CD4-positive, alpha-beta T cell treated with Interferon gamma for 1 hour (primary cell): ENCODE measurements around the gene ARHGEF4.

Experiments used
- DNase-seq: peaks from one replicate; pipeline ENCODE4 v3.0.0-alpha.2; 2020

ARHGEF4 gene

GRCh38 chr2:130930740-130931659, 94.3 kb downstream of the ARHGEF4 start:
- no peak for DNase-seq

- DNase-seq = no peak
Observed at GRCh38 chr2:130933501-130933900, 96.8 kb downstream of the ARHGEF4 start.

- DNase-seq = no peak
Observed at GRCh38 chr2:130936451-130936850, 99.7 kb downstream of the ARHGEF4 start.

DNA sequence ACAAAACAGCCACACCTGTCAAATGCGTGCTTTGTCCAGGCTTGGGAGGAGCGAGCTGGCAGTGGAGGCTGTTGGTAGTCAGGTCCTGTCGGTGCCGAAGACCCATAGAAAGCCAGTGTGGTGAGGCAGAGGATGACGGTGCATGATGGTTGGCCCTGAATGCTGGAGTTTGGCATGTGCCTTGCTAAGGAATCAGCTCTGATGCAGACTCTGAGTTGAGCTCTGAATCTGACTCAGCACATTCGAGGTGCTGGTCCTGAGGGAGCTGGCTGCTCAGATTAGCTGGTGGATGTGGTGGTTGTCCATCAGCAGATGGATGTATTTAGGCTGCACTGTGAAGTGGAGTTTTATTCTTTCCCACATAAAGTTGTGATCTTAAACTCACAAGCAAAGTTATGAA, 111.3 kb downstream of the ARHGEF4 start:
- DNase-seq = no peak

- no peak for DNase-seq
Observed at GRCh38 chr2:130949954-130950353, 113.2 kb downstream of the ARHGEF4 start.

DNA sequence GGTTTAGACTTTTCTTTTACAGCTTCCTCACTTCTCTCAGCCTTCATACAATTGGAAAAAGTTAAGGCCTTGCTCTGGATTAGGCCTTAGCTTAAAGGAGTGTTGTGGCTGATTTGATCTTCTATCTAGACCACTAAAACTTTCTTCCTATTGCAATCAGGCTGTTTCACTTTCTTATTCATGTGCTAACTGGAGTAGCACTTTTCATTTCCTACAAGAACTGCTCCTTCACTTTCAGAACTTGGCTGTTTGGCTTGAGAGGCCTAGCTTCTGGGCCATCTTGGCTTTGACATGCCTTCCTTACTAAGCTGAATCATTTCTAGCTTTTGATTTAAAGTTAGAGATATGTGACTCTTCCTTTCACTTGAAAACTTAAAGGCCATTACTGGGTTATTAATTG, 114.3 kb downstream of the ARHGEF4 start:
- no peak for DNase-seq

GRCh38 chr2:130954873-130955272, 118.2 kb downstream of the ARHGEF4 start:
- DNase-seq = no peak

DNA sequence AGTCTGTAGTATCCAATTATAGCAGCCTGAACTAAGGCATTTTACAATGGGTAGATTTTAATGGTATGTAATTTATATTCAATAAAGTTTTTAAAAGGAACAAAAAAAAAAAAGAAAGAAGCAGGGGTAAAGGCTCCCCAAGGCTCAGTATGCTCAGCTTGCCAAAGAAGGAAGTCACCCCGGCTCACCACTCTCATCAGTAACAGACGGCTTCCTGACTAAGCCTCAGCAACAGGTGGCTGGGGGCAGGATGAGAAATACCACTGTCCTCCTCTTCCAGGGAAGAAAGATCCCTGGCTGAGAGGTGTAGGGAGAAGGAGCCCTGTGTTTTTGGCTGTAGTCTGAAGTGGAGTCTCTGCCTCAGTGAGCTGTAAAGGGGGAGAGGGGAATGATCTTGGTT, 121.2 kb downstream of the ARHGEF4 start:
- DNase-seq = no peak

GRCh38 chr2:130963196-130963848, 126.6 kb downstream of the ARHGEF4 start:
- DNase-seq = no peak

DNA sequence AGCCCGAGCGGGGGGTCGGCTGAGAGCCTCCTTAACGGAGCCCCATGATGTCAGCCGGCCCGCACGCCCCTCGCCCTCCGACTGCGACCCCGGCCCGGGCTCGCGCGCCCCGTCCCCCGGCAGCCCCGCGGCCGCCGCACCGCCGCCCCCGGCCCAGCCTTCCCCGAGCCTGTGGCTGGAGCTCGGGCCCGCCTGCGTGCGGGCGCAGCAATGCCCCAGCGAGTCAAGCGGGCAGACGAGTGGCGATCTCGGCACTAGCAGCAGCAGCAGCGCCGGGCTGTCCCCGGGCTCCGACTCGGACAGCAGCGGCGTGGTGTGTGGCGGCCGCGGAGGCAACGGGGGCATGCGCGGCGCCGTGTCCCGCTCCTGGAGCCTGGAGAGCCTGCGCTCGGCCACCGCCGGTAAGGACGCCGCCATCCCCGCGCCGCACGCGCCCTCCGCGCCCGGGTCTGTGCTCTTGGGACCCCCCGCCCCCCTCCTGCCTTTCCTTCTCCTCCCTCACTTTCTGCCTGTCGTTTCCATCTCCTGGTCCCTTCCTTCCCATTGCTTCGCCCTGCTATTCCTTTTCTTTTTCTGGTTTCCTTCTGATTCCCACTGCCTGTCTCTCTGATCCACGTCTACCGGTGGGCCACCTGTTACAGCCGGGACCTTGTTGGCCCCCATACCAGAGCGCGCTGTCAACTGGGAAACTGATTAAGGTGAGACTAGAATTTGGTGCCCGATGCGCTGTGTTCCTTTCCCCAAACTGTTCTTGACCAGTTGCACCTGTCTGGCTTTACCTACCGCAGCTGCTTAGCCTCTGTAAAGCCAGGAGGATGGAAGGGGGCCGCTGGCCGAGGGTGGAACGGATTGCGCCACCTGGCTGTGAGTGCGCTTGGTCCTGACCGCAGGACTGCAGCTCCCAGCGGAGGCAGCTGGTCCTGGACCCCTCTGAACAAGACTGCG, 127.4 kb downstream of the ARHGEF4 start:
- DNase-seq = no peak

- no peak for DNase-seq
Observed at GRCh38 chr2:130964931-130965330, 128.2 kb downstream of the ARHGEF4 start.

DNA sequence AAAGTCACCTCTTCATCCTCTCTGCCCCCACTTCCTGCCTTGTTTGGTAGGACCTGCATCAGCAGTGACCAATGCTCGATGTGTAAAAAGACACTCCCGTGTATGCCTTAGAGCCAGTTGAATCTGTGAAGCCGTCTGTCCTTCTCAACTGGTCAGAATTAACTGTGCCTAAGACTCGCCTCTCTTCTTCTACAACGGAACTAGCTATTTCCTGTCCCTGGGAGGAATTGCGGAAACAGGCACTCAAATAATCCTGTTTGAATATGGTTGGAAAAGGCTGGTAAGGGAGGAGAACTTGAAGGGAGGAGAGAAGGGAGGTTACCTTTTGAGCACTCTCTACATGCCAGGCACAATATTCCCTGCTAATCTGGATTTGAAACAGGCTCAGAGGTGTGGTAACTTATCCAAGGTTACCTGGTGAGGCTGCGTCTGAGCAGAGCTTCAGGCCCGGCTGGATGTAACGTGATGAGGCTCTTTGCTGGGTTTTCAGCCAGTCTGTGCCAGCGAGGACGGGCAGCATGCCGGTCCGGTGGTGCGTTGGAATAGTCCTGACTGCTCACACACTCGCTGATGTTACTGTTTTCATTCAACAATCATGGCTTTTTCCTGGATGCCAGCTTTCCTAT, 129.5 kb downstream of the ARHGEF4 start:
- no peak for DNase-seq

DNA sequence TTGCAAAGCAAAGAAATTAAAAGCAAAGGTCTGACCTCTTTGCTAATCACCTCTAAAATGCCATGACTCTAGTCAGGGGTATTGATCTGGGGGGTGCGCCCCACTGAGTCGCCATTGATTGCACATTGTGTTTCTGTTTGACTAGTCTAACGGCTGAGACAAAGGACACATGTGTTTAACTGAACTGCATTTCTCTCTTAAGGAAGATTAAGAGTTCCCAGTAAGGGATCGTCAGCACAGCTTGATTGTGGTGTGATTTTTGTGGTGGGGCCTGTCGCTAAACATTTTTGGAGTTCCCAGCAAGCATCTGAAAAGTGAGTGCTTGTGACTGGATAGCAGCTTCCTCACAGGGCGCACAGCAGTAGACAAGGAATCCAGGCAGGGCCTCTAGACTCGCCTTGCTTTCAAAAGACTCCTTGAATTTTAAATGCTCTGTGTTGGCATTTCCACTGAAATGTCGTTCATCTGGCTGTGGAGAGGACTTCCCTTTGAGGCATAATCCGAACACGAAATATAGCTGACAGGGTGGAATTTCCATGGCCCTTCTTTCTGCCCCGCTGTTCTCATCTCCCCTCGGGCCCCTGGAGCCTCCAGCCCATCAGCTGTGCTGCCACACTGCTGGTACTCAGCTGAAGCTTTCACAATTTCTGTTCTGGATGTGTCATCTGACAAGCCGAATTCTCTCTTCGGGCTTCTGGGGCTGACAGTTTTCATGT, 130.2 kb downstream of the ARHGEF4 start:
- DNase-seq = no peak

GRCh38 chr2:130972410-130972809, 135.7 kb downstream of the ARHGEF4 start:
- DNase-seq = no peak

DNA sequence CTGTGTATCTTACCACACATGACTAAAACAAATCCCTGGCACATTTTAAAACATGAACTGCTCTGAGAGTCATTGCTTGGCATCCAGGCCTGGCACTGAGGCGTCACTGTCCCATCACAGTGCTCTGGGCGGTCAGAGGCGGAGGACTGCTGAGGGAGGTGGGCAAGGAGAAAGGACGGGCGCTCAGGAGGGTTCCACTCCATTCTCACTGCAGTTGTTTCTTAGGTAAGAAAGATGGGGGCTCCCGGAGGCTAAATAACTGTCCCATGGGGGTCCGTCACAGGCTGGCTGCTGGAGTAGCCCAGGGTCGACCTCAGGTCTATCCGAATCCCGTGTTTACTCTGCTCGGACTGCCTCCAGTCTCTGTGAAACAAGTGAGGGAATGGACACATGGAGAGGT, 139.0 kb downstream of the ARHGEF4 start:
- no peak for DNase-seq

GRCh38 chr2:130976591-130977237, 140.0 kb downstream of the ARHGEF4 start:
- no peak for DNase-seq

GRCh38 chr2:130977461-130978050, 140.8 kb downstream of the ARHGEF4 start:
- DNase-seq = no peak

GRCh38 chr2:130981667-130982066, 145.0 kb downstream of the ARHGEF4 start:
- no peak for DNase-seq

DNA sequence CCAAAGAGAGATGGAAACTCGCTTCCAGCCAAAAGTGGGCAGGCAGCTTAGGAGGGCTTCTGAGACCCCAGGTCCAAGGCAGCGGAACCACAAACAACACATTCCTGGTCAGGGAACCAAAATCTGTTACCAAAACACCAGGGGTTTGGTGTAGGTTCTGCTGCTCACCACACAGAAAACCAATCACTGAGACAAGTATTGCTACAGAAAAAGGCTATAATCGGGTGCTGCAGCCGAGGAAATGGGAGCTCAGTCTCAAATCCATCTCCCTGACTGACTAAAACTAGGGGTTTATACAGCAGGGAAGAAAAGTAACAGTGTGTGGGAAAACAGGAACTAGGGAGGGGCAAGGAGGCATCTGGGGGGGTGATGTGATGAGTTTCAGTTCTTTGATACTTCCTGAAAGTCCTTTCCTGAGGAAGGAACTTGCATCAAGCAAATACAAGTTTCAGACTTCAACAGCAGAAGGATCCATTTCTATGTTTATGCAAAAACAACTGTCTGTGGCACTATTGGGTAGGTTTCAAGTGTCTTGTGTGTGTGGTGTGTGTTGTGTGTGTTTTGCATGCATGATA, 148.6 kb downstream of the ARHGEF4 start:
- DNase-seq = no peak

DNA sequence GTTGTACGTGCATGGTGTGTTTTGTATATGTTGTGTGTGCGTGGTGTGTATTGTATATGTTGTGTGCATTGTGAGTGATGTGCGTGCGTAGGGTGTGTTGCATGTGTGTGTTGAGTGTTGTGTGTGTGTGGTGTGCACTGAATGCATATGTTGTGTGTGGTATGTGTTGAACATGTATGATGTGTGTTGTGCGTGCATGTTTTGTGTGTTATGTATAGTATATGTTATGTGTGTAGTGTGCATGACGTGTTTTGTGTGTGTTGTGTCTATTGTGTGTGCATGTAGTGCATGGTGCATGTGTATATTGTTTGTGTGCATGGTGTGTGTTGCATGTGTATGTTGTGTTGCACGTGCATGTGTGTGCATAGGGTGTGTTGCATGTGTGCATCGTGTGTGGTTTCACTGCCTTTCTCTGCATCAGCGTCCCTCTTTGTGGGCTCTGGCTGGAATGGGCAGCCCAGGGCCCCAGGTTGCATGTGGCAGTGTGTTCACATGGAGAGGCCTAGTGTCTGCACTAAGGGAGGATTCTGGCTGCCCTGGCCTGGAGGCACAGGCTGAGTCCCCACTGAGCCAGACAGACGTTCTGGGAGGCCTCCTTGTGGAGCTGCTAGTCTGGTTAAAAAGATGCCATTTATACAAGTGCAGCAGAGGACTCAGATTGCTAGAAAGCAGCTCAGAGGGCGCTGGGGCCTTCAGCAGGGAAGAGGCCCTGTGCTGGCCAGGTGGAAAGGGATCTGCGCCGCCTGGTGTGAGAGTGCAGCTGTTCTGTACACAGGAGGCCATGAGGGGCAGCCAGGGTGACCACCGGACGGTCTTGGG, 149.3 kb downstream of the ARHGEF4 start:
- no peak for DNase-seq
